GM18499 (cell line): ENCODE measurements around the gene TET2.

Experiments
- ATAC-seq: cut with Tn5 transposase; IDR thresholded peaks from one replicate; pipeline ENCODE4 v1.9.1; 2021; ENCODE audit warnings: moderate number of reproducible peaks; ENCODE audit not compliant: insufficient read depth, unreplicated experiment

Gene TET2

DNA sequence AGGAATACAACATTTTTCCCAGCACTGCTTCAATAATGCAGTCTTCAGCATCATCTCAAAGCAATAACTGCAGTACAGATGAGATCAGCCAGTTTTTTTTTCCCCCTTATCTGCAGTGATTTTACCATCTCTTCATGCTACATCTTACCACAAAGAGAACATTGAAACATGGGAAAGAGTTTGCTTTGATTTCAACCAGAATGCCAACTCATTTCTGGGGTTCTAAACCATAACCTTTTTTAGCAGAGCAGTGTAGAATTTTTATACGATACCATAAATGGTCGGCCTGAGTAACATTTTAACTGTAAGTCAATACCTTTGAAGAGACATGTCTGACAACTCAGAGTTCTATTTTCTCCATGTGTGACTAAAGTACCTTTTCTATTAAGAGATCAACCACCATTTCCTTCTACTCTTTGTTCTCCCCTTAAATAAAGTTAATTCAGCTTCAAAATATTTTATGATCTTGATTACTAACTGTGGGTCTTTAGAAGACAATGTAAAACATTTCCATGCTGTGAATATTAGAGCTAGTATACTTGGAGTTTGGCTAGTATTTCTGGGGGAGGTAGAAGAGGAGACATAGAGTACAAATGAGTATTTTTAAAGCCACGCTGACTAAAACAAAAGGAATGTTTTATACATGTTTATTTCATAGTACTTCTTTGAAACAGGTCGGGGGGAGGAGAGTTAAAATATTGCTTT is 69.1 kb downstream of the TET2 start:
- peak; percentile 42 for ATAC-seq

DNA sequence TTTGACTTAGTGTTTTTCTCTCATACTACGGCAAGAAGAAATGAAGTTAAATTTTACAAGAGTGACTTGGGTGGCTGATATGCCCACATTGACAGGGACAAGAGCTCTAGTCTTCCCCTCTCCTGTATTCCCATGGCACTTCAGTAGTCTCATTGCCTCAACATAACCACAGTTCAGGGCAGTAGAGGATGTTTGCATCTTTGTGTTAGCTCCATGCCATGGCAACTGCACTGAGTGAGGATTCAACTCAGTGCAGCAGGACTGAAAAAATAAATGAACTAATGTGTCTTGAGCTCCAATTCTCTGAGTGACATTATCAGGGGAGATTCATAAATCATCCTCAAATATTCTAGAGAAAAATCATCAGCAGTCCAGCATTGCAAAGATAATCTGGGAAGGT is 78.8 kb downstream of the TET2 start:
- ATAC-seq: no peak

DNA sequence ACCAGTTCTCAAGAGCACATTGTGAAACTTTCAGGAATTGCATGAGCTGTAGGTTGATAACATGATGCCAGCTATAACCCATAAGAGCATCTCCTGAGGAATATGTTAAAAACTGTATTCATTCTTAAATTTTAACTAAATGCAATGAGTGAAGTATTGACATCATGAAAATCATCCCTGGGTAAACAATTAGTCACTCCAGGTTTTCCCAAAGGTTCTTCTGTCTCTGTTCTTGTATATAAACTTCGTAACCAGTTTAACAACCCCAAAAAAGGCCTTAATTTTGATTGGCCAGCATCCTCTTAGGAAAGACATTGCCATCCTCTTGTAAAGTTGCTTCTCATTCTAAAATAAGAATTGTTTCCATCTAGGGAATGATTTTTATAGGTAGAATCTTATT is 80.4 kb downstream of the TET2 start:
- ATAC-seq: no peak

- ATAC-seq: no peak
These were observed 83.6 kb downstream of the TET2 start for GRCh38 chr4:105230287-105230686.

- no peak for ATAC-seq
These were observed 85.7 kb downstream of the TET2 start for GRCh38 chr4:105232374-105232773.

DNA sequence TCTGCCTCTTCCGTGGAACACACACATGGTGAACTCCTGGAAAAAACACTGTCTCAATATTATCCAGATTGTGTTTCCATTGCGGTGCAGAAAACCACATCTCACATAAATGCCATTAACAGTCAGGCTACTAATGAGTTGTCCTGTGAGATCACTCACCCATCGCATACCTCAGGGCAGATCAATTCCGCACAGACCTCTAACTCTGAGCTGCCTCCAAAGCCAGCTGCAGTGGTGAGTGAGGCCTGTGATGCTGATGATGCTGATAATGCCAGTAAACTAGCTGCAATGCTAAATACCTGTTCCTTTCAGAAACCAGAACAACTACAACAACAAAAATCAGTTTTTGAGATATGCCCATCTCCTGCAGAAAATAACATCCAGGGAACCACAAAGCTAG is 87.9 kb downstream of the TET2 start:
- ATAC-seq: no peak

DNA sequence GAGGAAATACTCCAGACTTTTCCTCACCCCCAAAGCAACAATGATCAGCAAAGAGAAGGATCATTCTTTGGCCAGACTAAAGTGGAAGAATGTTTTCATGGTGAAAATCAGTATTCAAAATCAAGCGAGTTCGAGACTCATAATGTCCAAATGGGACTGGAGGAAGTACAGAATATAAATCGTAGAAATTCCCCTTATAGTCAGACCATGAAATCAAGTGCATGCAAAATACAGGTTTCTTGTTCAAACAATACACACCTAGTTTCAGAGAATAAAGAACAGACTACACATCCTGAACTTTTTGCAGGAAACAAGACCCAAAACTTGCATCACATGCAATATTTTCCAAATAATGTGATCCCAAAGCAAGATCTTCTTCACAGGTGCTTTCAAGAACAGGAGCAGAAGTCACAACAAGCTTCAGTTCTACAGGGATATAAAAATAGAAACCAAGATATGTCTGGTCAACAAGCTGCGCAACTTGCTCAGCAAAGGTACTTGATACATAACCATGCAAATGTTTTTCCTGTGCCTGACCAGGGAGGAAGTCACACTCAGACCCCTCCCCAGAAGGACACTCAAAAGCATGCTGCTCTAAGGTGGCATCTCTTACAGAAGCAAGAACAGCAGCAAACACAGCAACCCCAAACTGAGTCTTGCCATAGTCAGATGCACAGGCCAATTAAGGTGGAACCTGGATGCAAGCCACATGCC is 89.7 kb downstream of the TET2 start:
- ATAC-seq: peak; percentile 85

- ATAC-seq: peak; percentile 12
These were observed 90.2 kb downstream of the TET2 start for GRCh38 chr4:105236916-105237311.

DNA sequence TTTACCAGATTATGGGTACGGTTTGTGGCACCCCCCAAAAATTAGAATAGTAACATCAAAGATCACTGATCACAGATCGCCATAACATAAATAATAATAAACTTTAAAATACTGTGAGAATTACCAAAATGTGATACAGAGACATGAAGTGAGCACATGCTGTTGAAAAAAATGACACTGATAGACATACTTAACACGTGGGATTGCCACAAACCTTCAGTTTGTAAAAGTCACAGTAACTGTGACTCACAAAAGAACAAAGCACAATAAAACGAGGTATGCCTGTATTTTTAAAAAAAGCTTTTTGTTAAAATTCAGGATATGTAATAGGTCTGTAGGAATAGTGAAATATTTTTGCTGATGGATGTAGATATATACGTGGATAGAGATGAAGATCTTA is 93.4 kb downstream of the TET2 start:
- no peak for ATAC-seq

DNA sequence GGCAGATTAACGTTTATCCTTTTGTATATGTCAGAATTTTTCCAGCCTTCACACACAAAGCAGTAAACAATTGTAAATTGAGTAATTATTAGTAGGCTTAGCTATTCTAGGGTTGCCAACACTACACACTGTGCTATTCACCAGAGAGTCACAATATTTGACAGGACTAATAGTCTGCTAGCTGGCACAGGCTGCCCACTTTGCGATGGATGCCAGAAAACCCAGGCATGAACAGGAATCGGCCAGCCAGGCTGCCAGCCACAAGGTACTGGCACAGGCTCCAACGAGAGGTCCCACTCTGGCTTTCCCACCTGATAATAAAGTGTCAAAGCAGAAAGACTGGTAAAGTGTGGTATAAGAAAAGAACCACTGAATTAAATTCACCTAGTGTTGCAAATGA is 94.8 kb downstream of the TET2 start:
- ATAC-seq: no peak

DNA sequence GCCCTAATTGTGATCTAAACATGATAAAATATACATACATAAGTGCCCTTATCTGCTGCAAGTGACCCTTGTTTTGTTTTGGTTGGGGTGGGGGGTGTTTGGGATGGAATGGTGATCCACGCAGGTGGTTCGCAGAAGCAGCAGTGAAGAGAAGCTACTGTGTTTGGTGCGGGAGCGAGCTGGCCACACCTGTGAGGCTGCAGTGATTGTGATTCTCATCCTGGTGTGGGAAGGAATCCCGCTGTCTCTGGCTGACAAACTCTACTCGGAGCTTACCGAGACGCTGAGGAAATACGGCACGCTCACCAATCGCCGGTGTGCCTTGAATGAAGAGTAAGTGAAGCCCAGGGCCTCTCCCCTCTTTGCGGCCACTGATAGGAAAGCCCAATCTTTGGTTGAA is 96.8 kb downstream of the TET2 start:
- no peak for ATAC-seq

DNA sequence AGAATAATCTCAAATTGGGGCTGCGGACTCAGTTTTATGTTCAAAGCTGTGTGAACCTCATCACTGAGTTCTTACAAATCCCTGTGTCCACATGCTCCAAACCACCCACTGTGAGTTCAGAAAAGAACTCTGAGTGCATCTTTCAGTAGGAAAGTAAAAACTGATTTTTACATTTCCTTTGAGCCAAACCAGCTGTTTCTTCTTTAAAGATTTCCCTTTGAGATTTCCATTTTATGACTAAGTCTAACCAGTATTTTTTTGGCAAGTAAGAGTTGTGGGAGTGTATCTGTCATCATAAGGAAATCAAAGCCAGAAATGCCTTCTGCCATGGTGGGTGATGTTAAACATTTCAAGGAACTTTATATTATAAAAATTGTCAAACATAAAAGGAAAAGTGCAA is 100.0 kb downstream of the TET2 start:
- ATAC-seq: no peak

GRCh38 chr4:105248613-105249012 is 101.9 kb downstream of the TET2 start:
- no peak for ATAC-seq

DNA sequence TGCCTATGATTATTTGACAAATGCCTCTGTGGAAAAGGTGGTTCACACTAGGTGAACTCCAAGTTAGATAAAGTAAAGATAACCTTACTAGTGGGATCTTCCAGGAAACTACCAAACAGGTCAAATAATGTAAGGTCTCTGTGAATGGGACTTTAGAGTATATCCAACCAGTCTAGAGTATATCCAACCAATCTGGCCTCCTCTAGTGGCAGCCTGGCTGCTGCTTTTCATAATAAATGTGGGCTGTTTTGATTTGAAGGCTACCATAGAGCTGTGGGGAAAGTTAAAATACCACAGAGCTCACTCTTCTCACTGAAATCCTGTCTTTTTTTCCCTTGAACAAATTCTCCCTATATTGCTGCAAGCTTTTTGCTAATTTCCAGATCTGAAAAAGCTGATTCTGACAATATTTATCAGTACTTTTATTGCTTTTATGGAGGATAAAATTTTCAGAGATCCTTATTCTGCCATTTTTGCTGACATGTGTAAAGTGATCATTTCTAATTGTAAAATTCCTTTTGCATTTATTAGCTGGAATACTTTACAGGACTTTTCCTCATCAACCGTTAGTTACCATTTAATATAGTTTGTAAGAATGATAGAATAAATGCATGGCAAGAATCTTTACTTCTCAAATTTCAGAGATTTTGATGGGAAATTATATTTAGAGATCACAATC is 111.3 kb downstream of the TET2 start:
- no peak for ATAC-seq

DNA sequence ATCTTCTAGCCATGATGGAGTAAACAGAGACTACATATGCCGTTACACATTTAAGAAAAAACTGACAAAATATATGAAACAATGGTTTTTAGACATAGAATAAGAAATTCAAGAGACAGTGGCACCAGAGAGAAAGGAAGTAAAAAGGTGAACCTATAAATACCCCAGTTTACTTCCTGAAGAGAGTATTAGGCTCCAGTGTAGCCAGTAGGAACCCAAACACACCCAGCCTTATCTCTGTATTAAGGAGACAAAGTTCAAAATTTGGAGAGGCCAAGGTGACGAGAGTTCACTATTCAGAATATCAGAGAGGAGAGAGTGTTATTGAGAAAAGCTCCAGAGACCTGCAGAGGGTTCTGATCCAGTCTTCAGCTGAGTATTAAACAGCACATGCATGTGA is 119.0 kb downstream of the TET2 start:
- no peak for ATAC-seq

DNA sequence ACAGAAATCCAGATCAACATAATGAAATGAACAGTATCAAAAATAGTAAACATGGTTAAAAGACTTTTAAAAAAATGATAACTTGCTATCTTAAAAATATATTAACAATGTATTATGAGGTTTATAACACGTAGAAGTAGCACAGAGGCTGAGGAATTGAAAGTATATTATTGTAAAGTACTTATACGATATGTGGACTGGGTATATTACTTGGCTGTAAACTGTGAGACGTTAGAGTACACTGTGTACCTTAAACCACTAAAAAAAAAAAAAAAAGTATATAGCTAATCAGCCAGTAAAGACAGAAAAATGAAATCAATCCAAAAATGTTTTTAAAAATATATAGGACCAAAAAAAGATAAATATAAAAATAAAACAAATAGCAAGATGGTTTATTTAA is 120.6 kb downstream of the TET2 start:
- ATAC-seq: no peak

GRCh38 chr4:105272002-105272401 is 125.3 kb downstream of the TET2 start:
- no peak for ATAC-seq

DNA sequence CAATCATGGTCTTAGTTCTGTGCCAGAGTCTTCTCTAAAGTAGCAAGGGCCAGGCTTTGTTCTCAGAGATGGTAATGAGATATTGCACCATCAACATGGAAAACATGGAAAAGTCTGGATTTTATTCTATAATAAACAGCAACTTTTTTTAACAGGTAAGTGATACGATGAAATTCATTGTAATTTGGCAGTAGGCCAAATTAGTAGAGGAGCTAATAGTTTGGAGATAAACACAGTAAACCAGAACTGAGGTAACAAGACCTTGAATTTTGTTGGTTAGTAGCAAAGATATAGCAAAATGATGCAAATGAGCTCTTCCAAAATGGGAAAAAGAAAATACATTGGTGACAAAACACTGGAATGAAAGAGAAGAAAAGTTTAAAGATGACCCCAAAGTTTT is 126.6 kb downstream of the TET2 start:
- no peak for ATAC-seq

DNA sequence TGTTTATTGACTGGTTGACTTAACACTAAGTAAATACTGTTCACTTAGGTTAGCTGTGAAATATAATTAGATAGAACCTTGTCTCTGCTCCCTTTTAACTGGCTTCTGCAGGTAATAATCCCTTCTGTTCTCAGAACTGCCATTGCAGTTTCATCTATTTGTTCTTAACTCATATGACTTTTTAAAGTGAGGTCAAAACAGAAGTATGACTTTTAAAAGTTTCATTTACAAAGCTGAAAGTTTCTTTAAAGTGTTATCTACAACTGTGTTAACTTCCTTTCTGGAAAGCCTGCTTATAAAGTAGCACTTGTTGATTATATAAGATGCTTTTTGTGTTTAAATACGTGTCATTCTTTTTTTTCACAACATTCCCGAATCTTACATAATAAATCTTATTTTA is 127.4 kb downstream of the TET2 start:
- no peak for ATAC-seq

DNA sequence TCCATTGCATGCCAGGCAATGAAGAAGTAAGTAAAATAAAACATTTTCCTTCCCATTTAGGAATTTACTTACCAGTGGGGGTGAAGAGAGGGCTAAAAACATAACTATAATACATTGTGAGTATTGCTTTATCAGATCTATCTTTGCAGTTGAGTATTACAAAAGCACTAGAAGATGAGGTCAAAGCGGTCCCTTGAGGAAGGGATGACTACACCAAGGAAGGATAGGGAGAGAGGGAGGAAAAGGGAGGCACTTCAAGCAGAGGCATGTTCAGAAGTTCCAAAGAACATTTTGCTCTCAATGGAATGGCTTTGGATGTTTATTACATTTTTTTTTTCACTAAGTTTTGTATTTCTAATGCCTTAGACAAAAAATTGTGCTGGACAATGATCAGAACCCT is 127.8 kb downstream of the TET2 start:
- no peak for ATAC-seq

GRCh38 chr4:105276361-105277104 is 129.9 kb downstream of the TET2 start:
- no peak for ATAC-seq
